A204.1 (cell line): Measurements from ENCODE around the gene CASTOR1.

Experiments used
- FAIRE-seq: peaks from 2 replicates; lab custom pipeline; 2012; peaks lifted over from hg19 to GRCh38; lab: Jason Lieb, UNC

Gene CASTOR1

DNA sequence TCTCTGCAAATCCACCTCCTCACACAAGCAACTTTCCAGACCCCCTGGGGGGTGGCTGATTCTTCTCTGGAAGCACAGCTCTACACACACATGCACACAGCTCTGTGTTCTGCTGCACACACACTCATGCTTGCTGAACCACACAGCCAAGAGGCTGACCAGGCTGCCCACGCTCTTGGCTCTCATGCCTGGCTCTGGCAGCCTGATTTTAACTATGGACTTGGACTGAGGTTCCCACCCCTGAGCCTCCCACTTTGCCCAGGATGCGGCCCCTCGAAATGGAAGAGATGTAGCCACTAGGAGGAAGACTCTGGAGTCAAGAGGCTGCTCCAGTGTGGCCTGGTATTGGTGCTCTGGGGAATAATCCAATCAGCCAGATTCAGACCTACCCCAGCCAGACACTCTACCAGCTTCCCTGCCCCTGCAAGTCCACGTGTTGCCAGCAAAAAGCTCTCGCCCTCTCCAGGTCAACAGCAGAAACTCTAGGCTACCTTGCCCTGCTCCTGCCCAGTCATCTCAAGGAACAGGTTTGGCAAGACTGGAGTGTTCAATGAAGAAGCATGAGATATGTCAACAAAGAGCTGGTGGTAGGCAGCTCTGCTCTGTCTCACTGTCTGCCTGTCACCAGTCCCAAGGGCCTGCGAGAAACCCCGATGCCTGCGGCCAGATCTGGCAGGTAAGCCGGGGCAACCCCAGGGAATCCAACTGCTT, 8.8 kb upstream of the CASTOR1 start:
- FAIRE-seq: no peak

DNA sequence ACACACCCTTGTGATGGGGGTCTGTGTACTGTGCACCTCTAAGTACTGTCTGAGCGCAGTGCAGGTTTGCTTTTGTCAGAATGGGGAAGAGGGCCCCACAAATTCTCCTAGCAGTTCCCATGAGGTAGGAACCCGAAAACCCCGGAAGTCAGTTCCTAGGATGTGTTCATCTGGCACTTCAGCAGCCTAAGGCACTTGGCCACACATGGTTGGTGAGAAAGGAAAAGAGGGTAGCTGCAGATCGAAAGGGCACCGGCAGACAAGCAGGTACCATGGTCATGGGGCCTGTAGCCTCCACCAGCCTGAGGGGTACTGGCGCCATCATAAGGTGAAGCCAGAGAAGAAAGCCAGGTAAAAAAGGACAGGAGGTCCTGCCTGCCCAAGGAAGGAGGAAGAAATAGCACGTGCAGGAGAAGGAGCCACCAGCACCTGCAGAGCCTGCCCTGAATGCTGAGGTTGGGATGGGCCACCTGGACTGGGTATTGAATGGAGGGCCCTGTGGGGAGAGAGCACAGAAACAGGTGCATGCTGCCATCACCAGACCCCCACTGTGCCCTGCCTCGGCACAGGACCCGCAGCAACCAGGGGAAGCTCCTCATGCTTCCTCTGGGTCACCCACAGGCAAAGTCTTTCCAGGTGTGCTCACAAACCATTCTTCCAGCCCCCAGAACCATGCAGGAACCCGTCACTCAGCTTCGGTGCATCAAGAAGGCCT, 8.1 kb upstream of the CASTOR1 start:
- no peak for FAIRE-seq

DNA sequence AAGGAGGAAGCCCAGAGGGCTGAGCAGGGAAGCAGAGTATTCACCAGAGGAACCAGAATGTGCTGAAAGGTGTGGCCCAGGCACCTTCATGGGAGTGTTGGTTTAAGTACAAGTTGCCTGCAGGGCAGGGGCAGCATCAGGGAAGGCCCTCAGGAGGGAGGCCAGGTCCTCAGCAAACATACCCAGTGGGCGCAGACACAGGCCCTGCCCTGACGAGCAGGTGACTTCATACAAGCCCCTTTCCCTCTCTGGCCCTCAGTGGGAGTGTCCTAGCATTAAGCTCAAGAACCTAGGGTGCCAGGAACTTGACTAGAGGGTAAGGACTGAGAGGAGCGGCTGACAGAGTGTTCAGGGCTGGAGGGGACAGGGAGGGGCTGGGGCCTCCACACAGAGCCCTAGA, 7.5 kb upstream of the CASTOR1 start:
- no peak for FAIRE-seq

DNA sequence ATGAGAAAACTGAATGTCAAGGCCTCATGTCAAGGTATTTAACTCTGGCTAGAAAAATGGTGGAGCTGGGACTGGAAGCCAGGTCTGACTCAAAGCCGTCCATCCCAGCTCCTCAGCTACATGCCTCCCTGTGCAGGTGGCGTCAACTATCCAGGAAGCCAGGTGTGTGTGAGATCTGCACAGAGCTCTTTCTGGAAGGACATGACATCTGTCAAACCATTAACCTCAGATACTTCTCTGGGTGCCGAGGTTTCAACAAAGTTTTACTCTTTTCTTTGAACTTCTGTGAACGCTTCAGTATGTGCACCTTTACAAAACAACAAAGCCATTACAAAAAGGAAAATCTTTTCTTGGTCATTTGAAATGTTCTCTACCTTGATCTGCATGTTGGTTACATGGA, 7.0 kb upstream of the CASTOR1 start:
- FAIRE-seq: no peak

DNA sequence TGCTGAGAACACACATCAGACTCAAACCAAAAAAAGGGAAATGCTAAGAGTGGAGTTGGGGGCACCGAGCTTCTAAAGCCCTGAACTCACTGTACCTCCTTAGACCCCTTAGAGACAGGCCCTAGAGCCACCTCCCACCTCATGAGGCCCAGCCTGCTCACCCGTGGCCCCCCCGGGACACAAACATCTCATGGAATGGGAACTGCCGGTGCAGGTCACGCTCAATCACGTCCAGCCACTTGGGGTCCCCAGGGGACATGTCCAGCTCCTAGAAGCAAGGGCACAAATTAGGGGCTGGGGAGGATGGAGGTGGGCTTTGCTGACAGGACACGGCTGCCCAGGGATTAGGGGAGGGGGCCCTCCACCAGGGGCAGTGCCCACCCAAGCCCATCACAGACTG, 6.3 kb upstream of the CASTOR1 start:
- FAIRE-seq: no peak

DNA sequence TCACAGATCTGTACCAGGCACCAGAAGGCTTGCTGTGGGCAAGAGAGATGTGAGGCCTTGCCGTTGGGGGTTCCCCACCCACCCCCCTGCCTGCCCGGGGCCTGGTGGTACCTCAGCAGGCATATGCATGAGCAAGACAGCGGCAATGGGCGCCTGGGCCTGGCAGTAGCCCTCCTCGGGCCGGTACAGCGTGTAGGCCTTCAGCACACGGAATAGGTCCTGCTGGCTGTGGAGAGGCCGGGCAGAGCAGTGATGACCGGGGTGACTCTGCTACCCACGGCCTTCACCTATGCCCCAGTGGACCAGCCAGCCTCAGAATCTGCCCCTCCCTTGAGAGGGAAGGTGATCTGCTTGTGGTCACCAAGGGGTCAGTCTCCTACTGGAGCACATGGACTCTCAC, 5.5 kb upstream of the CASTOR1 start:
- FAIRE-seq: no peak

DNA sequence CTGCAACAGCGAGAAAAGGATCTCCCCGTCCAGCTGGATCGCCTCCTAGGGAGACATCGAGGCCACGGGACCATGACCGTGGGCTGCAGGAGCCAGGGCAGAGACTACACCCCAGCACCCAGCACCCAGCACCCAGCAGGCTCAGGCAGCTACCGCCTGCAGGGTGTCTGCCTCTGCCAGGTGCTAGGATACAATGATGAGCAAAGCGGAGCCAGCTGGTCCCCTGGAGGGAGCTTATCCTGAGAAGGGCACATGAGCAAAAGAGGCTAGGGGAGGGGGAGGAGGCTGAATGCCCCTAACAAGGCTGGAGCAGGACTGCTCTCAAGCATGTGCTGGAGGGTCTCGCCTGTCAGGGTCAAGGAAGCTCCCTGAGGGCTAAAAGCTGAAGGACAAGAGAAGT, 4.8 kb upstream of the CASTOR1 start:
- FAIRE-seq: no peak

DNA sequence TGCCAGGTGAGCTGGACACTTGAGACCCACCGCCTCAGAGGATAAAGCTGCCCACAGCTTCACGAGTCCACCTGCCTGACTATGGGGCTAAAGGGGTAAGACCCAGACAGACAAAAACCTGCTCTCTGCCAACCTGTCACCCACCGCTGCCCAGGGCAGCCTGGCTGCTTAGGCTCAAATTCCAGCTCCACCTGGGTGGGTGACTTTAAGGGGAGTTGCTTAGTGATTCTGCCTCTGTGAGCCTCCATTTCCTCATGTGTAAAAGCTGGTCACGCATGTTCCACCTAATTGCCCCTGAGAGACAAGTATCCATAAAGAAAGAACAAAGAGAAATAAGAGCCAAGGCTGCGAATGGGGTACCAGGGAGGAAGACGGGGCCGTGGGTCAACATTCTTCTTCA, 3.7 kb upstream of the CASTOR1 start:
- FAIRE-seq: no peak

DNA sequence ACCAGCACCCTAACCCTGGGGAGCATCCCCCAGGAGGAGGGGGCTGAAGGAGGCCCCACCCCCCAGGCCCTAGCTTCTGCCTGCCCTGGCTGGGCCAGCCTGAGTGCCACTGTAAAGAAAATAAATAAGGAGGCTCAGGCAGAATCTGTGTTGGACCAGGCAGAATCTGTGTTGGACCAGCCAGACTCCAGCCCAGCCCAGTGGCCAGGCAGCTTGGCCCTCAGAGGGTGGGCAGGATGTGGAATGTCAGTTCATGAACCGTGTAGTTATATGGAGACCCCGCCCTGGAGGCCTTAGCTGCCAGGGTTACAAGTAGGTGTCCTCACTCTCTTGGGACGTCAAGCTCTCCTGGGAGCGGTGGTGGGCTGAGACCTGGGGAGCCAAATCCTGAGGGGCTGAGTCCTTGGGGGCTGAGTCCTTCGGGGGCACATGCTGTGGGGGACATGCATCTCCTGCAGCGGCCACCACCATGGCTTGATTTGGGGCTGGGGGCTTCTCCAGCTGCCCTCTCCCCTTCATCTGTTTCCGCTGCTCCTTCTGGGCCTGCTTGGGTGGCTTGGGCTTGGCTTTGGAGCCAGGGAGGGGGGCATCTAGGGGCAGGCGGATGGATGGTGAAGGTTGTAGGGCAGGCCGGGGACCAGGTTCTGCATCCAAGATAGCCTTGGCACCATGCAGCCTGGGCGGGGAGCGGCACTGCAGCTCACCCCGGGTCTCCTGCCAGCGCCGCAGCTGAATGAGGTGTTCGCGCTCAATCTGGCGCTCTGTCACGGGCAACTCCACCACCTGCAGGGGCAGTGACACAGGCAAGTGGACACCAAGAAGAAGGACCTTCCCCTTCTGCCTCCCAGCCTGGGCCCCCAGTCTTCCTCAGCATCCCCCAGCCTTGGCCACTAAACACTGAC, 3.0 kb upstream of the CASTOR1 start:
- FAIRE-seq: no peak

DNA sequence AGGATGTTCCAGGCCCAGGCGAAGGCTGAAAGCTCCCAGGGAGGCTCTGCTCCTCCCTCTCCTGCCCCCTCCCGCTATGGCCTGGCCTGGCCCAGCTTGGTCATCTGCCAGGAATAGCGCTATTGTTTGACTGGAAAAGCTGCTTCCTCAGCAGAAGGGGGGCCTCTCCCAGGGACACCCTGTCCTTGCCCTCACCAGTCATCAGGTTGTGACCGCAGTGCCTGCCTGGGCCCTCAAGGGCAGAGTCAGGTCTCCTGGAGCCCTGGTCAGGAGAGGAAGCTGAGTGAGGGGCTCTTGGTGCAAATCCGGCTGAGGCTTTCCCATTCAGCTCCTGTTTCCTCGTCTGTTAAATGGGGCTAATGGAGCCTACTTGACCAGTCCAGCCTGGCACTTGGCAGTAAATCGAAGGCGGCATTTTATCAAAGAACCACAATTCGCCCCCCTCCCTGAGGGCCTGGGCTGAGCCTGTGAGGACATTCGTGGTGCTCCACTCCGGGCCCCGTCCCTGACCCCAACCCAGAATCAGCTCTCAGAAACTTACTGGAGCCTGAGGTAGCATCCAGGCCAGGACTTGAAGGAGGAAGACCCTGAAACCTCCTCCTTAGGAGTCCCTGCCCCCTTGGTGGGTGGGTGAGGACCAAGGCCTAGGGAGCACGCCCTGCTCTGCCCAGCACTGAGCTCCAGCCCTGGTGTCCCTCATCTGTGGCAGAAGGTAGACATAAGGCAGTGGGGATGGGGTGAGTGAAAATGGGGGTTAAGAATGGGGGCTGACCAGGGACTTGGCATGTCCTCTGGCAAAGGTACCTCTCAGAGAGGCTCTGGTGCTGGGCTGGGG, 2.0 kb upstream of the CASTOR1 start:
- no peak for FAIRE-seq

DNA sequence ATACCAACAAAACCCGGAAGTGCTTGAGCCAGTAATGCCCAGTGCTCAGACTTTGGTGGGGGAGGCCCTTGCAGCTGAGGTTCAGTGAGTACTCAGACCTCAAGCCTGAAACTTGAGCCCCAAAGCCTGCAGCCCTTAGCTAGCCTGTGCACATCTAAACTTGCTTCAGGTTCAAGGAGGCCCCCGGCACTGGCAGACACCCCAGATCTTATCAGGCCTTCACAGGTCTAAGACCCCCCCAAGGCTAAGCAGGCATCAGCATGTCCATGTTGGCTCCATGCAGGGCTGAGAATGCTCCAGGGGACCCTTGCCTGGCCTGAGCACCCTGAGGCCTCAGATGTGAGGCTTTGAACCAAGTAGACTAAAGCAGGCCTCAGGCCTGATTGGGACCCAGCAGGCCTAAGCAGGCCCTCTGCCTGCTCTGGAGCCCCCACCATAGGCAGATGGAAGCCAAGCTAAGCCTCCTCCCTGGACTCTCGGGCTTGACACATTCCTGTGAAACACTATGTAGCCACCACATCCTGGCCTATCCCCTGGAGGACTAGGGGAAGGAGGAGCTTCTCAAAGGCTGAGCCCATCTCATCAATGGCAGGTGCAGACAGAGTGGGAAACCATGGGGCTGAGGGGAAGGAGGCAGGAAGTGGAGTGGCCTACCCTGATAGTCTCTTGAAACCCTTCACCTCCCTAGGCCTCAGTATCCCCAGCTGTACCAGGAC, 1.2 kb upstream of the CASTOR1 start:
- FAIRE-seq: no peak

DNA sequence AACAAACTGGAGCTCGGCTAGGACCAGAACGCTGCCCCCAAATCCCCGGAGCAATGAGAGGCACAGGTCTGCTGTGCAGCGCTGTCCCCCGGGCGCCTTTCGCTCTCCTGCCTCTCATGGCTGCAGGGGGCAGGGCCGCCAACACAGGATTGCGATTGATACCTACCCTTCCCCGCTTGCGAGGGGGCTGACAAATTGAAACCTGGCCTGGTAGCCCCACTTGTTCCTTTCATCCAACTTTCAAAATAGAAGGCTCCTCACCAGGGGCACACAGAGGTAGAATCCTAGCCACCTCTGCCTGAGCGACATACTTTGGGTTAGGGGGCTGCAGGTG, 642 bp upstream of the CASTOR1 start:
- FAIRE-seq: no peak

DNA sequence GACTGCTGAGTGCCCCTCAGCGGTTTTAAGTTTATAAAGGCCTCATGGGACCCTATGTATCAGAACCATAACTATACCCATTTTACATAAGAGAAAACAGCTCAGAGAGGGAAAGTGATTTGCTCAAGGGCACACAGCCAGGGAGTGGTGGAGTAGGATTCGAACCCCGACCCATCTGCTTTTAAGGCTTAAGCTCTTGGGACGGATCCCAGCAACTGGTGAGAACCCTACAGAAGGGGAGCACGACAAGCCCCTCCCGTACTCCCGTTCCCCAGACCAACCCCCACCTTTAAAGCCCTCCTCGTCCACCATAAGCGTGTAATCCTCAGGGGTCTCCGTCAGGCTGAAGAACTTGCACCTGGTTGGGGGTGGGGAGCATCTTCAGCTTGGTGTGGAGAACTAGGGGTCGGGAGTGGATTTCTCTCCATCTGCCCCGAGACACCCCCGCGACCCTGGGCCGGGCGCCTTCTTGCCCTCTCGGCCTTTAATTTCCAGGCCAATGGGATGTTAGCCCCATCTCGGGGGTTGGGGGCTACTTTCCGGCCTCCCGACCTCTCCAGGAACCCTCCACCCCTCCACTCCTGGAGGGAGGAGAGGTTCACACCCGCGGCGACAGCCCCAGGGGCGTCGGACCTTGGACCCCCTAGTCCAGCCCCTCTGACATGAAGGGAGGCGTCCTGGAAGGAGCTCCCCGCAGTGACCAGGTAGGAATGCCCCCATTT, 725 bp downstream of the CASTOR1 start:
- no peak for FAIRE-seq

DNA sequence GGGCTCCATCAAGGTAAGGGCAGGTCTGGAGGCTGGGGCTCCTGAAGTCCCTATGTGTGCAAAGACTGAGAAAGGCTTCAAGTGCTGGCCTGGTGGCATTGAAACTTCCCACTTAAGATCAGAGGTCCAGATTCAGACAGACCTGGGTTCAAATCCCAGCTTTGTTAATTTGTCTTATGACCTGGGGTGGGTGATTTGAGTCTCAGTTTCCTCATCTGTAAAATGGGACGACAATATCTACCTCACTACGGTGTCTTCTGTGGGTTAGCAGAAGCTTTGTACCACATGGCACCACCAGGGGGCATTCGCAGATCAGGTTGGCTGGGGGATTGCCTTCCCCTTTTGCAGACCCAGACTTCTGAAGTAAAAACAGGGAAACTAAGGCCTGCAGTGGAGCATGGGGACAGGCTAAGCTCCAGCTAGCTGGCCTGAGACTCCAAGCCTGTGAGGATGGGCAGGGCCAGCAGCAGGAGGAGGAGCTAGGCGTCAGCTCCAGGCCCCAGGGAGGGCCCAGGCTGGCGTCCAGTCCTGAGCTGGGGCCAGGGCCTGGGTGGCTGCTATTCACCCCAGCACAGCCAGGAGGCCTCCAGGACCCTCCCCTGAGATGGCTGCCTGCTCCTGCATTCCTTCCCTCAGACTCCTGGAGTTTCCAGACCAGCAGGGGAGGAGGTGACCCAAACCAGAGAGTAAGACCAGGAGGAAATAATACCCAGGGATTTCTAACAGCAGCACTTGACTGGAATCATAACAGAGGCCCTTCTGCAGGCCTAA, 1.5 kb downstream of the CASTOR1 start:
- FAIRE-seq: peak; percentile 91

DNA sequence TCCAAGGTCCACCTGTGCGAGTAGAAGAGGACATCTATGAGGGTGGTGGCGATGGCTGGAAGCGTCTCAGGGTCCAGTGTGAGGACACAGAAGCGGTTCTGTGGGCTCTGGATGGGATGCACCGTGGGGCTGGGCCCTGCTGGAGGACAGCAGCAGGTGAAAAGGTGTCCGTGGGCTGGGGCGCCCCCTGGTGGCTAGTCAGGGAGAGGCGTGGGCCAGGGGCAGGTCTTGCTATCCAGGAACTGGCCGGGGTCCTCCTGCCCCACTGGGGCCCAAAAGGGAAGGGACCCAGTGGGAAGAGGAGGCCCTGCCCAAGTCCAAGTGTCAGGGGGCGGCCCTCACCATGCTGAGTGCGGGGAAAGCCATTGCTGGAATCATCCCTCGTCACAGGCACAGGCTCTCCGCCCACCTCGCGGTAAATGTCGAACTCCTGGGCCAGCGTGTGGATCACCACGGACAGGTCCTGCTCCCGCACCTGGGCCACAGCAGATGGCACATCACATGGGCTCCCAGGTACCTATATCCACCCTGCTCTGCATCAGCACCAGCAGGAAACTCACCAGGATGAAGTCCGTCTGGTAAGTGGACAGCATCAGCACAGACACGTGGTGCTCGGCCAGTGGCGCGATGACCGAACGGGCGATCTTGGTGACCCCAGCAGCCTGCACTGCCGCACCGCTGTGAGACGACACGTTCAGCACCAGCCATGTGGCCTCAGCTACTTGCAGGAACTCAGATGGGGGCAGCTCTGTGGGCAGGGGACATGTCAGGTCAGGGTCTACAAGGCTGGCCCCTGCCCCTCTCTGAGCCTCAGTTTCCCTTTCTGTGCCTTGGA, 2.3 kb downstream of the CASTOR1 start:
- FAIRE-seq: no peak

DNA sequence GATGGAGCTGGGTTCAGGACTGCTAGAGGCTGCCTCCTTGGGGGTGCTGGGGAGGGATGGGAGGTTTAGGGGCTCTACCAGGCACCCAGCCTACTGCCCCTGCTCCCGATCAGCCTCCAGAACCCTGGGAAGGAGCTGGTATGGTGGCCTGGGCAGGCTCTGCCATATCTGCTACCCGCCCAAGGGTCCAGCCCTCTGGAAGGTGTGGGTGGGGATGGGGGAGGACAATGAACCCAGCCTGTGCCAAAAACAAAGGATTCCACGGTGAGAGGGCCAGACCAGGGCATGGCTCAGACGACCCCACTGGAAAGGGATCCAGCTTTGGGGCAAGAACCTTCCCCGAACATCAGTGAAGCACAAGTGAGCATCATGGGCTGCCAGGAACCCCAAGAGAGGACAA, 3.0 kb downstream of the CASTOR1 start:
- FAIRE-seq: no peak

DNA sequence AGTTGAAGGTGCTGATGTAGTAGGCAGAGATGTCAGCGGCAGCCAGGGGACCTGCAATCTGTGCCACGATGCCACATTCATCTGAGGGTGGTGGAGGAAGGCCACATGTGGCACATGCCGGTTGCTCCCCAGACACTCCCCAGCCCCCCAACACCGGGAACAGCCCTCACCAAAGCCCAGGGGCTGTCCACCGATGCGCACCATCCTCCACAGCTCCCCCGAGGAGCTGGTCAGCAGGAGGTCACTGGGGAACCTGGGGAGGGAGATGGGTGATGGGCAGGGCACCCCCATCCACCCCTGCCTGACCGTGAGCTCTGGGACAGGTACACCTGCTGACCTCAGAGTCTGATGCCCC, 3.5 kb downstream of the CASTOR1 start:
- FAIRE-seq: no peak

DNA sequence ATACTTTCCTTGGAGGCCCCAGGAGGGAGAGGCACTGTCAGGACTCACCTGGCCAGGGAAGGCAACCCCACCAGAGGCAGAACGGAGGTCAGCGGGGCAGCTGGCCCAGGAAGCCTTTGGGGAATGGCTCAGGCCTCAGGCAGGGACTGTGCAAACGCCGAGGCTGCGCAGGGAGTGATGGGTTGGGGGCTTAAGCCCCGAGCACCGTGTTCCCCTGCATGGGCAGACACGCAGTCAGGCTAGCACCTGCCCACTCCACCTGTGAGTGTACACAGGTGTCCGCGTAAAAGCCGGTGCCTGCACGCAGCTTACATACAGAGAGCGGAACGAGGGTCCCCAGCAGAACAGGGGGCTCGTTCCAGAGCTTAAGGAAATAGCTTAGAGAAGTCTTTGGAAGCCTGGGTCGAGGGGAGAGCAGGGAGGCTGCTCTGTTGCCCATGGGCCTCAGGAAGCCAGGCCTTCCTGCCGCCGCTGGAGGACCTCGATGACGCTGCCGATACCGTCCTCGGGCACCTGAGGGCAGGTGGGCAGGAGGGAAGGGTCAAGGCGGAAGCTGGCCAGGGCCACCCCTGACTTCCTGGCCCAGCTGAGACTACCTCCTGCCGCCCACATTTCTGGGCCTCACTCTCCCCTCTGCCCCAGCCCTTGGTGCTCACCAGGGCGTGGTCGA, 4.0 kb downstream of the CASTOR1 start:
- no peak for FAIRE-seq

DNA sequence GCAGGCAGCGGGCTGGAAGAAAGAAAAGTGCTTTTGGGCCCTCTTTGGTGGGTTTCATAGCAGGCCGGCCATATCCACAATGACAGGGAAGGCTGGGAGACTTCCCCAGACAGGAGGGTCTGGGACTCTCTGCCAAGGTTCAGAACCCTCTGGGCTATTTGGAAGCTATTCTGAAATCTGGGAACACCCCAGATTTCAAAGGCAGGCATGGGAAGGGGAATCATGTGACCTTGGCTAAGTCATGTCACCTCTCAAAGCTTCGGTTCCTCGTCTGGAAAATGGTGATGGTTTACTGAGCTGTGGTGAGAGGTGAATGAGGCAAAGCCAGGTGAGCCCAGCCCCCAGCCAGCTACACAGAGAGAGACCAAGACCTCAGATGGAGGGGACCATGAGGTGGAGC, 4.6 kb downstream of the CASTOR1 start:
- FAIRE-seq: no peak
